GM18519 (cell line): ENCODE measurements around the gene MYO7B.

ENCODE experiments used
- ATAC-seq: cut with Tn5 transposase; IDR thresholded peaks from one replicate; pipeline ENCODE4 v1.9.1; 2021; ENCODE audit warnings: mild to moderate bottlenecking, moderate library complexity; ENCODE audit not compliant: unreplicated experiment, low FRiP score

MYO7B gene

DNA sequence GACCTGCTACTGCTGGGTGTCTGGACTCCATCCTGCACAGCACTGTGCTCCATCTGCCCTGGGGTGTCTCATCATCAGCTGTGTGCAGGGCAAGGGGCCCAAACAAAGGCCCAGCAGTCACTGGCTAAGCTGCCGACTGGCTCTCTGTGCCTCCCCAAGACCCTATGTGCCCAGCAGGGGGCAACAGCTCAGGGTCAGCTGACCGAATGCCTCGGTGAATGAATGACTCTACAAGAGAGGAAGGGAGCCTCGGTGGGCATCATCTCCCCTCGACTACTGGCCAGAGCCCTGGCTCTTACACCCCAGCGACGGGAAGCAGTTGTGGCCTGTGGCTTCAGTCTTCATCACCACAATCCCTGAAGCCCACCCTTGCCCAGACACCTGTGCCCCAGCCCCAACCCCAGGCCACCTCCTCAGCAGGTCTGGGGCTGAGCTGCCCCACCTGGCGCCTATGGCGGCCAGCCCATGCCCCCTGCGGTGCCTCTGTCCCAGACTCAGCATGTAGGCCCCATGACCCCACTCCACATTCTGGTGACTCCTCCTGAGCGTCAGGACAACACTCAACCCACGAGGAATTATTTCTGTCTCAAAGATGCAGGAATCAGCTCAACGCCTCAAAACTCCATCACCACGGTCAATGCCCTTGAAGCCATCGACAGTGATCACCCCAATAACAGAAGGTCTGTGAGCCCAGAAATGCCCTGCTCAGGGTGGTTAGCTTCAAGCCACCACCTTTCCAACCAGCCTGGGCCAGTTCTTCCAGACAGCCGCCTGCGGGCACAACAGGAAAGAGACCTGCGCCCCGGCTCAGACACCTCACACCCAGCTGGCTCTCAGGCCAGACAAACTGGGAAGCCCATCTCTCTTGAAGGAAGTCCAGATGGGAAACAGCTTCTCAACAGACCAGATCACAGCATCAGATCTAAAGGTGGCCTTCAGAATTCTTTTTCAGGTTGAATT is 108.9 kb downstream of the MYO7B start:
- no peak for ATAC-seq

DNA sequence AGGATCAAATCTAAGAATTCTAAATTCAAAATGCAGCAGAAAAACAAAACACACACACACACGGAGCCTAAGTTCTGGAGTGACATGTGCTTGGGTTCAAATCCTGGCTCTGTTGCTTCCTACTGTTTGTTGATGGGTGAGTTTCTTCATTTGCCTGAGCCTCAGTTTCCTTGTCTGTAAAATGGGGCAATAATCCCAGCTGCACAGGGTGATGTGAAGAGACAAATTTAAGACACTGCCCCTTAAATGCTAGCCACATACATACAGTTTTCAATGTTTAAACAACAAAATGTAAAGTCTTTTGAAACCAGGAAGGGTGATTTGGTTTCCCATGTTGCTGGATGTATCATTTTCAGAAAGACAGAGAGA is 109.5 kb downstream of the MYO7B start:
- no peak for ATAC-seq

DNA sequence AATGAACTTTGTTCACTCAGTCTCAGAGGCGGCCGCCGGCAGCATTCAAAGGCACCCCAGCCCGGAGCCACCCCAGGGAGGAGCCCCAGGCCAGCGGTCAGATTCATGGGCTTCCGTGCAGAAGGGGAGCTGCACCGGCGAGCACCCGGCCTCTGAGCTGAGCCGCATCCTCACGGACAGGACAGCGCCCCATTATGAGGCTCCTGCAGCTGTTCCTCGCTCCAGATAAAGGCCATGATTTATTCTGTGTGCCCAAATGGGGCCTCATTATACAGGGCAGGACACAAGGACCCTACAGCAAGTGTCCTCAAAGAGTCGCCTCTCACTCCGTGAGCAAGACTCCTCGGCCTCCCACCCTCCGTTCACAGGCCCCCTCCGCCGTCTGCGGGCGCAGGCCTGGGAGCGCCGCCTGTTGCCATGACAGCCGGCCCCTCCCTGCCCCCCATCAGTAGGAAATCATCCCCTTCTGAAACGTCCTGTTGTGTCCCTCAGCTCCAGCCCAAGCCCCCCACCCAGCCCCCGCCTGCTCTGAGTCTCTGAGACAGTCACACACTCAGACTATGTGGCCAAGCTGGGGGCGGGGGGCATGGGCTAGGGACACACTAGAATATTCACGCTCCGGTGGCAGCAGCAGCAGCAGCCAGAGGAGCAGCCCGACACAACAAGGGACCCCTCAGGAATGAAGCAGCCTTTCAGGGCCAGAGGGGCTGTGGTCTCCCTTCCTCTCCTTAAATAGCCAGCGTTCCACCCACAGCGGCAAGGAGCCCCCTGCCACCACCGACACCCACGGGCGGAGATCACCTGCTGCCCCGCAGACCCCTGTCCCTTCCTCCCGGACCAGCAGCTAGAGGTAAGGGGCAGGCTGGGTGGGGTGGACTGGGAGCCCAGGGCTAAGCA is 110.2 kb downstream of the MYO7B start, which contains the start of gene GPR17:
Gene GPR17 (plus strand): TSS at position 759 of the 897 bp plus-strand sequence. CDS start 4,583 bp downstream, outside the sequence.
- ATAC-seq = no peak

DNA sequence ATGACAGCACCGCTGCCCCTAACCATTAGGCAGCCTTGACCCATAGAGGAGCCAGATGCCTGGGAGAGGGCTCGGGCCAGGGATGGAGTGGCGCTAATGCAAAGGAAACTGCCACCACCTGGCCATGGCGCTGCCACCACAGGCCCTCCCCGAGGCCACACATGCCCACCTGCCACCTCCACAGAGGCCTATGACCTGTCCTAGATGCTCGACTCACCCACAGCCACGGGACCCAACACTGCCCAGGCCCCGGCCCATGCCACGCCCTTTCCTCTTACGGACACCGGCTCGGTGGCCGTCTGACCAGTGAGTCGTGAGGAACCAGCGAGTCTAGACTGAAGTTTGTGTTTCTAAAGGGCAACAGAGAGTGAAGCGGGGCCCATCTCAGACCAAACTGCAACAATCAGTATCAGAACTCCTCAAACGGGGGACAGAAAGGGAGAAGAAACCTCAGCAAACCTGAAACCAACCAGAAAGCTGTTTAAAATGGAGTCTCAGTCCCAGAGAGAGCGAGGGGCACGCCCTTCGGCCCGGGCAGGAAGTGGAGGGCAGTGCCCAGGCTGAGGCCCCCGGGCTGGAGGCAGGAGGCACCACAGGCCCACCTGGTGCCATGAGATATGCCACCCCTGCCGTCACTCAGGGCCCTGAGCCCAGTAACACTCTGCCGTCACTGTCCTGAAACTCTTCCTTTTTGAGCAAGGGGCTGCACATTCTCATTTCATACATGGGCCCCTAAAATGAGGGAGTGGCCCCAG is 111.2 kb downstream of the MYO7B start:
- no peak for ATAC-seq

DNA sequence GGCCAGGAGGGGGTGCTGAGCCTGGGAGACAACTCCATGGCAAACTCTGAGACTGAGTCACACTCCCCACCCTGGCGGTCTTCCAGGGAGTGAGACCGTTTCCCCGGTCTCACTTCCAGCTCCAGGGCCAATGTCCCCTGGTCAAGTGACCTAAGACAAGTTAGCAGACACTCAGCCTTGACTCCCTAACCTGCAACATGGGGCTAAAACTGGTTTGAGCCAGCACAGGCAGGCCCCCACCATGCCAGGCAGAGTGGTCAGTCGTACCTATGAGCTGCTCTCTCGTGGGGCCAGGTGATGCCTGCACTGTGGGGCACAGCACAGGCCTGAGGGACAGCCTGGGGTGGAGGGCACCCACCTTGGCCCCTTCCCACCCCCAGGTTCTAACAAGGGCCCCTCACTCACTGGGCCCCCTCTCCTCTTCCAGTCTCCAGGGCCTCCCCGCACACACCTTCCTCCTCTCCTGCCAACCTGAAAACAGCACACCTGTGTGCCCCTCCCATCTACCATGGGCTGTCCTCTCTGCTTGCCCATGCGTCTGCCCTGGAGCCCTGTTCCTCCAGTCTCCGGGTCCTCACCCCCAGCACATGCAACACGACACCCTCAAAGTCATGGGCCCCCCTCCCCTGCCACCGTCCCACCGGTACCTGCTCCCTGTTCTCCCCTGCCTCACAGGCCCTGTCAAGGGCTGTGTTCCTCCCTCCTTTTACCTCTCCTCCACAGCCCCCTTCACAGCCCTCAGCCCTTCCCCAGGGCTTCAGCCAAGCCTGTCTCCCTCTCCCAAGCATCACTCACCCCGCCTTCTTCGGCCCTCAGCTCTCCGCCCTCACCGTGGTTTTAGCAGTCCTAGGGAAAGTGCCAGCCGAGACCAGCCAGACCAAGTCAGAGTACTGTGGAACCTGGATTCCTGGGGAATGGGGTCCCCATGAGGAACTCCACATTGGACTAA is 112.0 kb downstream of the MYO7B start:
- ATAC-seq = no peak

DNA sequence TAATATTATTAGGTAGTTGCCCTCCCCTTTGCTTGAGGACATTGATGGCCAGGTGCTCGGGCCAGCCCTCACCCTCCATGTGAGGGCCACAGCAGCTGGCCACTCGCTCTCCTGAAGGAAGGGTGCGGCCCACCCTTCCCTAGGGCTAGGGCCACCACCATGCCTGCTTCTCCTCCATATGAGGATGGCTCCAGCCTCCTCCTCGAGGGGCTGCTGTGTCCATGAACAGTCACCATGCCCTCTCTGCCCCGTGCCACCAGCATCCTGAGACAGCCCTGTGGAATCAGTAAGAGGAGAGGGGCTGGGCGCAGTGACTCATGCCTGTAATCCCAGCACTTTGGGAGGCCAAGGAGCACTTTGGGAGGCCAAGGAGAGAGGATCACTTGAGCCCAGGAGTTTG is 112.8 kb downstream of the MYO7B start:
- ATAC-seq = no peak

DNA sequence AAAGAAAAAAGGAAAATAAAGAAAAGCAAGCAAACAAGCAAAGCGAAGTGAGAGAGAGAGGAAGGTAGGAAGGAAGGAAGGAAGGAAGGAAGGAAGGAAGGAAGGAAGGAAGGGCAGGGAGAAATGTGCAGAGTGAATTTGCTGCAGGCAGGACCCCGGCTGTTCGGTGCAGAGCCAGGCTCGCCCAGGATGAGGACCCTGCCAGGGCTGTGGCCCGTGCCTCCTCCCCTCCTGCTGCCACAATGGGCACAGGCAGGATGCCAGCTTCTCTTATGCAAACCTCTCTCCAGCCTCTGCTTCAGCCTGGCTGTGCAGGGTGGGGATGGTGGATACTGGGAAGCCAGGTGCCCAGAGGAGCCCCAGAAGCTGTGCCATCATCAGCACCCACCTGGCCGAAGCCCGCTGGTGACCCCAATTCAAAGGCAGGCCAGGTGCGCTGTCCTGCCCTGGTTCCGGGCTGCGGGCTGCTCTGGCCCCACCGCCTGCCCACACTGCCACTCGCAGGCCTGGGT is 113.7 kb downstream of the MYO7B start:
- no peak for ATAC-seq

DNA sequence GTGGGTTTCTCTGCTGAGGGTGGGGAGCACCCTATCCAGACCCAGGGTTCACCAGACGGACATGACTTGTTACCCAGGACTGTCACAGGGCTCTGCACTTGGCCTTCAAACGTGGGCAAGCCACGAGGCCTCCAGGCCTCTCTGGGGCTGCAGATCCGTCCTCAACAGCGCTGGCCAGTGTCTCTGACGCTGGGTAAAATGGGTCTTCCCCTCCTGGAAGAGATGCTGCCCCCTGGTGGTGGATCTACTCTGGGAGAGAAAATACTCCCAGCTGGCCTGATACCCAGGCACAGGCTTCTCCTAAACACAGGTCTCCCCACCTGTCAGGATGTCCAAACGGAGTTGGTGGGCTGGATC is 114.2 kb downstream of the MYO7B start:
- no peak for ATAC-seq

DNA sequence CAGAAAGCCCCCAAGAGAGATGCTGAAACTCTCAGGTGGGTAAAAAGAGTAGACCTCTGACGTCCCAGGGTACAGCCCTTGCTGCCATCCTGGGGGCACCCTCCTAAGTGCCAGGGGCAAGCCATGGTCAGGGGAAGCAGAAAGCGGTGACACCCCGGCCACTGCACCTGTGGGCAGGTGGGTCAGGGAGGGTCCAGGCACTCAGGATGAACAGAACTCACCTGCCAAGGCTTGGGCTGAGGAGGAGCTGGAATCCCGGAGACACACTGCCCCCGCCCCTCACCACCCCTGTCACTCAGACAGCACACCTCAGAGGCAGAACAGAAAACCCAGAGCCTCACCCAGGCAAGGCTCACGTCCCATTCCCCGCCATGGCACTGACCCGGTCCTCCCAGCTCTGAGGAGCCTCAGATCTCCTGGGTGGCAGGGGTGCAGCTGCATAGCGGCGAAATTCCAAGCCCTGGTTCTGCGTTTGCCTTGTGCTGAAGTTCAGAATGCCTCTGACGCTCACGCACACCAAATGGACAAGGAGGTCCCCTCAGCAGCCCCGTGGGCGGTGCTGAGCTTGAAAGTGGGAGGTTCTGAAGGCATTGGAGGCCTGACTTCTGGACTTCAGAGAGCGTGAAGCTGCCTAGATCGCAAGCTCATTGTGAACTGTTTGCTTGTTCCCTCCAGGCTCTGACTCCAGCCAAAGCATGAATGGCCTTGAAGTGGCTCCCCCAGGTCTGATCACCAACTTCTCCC is 114.7 kb downstream of the MYO7B start:
- ATAC-seq = no peak

DNA sequence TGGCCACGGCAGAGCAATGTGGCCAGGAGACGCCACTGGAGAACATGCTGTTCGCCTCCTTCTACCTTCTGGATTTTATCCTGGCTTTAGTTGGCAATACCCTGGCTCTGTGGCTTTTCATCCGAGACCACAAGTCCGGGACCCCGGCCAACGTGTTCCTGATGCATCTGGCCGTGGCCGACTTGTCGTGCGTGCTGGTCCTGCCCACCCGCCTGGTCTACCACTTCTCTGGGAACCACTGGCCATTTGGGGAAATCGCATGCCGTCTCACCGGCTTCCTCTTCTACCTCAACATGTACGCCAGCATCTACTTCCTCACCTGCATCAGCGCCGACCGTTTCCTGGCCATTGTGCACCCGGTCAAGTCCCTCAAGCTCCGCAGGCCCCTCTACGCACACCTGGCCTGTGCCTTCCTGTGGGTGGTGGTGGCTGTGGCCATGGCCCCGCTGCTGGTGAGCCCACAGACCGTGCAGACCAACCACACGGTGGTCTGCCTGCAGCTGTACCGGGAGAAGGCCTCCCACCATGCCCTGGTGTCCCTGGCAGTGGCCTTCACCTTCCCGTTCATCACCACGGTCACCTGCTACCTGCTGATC is 115.4 kb downstream of the MYO7B start:
- ATAC-seq = no peak

DNA sequence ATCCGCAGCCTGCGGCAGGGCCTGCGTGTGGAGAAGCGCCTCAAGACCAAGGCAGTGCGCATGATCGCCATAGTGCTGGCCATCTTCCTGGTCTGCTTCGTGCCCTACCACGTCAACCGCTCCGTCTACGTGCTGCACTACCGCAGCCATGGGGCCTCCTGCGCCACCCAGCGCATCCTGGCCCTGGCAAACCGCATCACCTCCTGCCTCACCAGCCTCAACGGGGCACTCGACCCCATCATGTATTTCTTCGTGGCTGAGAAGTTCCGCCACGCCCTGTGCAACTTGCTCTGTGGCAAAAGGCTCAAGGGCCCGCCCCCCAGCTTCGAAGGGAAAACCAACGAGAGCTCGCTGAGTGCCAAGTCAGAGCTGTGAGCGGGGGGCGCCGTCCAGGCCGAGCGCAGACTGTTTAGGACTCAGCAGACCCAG is 115.9 kb downstream of the MYO7B start:
- no peak for ATAC-seq

DNA sequence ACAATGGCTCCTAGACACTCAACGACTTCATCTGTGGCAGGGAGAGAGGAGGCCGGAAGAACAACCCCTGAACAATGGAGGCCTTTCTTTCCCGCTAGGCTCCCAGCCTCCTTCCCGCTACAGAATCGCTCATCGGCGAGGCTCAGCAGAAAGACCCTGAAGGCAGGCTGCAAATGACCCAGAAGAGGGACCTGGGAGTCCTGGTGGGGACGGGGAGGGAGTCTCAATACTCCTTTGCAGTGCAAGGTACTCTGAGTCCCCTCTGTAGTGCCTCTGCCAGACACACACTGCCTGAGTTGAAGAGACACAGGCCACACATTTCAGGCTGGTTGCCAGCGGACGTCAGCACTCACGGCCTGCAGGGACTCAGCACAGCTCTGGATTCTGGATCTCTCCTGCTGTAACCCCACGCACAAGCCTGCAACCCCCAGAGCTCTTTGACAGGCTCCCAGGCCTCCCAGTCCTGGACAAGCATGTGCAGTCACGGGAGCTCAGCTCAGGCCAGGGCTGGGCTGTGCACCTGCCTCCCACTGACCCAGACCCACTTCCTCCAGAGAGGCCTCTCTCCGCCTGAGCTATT is 116.6 kb downstream of the MYO7B start:
- ATAC-seq = no peak

DNA sequence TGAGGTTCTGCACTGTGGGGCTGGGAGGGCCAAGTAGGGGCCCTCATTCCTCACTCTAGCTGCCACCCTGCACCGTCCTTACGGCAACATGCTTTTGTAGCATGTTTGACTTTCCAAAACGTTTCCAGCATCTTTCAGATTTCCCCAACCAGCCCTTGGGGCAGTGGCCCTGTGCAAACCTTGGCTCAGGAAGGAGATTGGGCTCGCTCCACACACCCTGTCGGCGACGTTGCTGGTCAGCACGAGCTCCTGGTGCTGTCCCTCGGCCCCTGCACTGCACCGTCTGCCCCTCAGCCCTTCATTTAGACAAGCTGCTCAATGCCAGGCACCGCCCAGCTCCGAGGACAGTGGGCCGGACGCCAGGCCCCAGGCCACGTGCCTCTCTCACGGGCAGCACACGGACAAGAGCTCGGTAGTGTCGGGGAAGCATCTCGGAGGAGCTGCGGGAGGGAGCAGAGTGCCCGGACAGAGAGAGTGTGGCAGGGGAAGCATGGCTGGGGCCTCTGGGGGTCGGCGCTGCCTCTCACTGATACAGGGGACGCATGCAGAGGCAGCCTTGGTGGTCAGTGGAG is 117.4 kb downstream of the MYO7B start:
- no peak for ATAC-seq

DNA sequence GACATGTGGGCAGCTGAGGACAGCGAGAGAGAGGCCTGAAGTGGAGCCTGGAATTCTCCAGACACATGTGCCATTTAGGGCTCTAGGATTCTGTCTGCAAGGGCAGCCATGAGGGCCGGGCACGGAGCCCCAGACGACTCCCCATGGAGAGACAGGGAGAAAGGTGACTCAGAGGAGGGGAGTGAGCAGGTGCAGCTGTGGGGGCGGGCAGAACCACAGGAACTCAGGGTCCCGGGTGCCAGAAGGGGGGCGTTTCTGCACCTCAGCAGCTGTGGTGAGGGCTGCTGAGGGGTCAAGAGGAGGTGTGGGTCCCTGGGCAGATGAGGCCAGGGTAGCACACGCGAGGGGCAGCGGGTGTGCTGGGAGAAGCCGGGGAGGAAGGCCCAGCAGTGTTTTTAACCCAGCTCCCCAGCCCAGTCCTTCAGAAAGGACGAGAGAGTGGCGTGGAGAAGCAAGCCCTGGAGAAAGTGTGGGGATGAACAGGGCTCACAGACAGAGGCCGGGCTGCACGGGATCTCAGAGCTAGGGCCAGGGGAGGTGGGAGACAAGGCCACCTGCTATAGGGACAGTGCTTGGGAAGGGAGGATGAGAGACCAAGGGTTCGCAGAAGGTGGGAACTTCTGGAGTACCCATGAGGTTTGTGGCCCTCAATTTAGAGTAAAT is 118.1 kb downstream of the MYO7B start:
- ATAC-seq = no peak

DNA sequence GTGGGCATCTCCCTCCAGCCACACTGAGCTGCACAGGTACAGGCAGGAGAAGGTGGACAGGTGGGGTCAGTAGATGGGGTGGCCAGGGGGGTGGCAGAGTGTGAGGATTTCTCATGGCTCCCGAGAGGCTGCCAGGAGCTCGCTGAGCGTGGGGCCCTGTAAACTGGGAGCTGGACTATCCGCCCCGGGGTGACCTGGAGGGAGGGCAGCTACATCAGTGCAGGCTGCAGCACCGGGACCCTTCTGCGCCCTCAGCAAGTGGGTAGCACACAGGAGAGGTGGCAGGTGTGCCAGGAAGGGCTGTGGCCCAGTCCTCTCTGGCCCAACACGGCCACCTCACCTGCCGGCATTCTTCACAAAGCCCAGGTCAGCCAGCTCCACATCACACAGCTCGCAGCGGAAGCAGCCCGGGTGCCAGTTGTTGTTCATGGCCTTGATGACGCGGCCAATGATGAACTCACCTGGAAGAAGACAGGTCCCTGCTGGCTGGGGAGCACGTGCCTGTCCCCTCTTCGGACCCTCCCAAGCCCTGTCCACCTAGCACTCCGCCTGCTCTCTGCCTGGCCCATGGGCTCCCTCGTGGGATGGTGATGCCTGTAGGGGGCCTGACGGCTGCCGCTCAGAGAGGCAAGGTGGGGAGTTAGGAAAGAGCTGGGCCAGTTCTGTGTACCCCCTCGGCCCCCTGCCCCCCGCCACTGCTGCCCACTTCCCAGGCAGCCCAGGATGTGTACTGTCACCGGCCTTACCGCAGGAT is 118.8 kb downstream of the MYO7B start:
- no peak for ATAC-seq

DNA sequence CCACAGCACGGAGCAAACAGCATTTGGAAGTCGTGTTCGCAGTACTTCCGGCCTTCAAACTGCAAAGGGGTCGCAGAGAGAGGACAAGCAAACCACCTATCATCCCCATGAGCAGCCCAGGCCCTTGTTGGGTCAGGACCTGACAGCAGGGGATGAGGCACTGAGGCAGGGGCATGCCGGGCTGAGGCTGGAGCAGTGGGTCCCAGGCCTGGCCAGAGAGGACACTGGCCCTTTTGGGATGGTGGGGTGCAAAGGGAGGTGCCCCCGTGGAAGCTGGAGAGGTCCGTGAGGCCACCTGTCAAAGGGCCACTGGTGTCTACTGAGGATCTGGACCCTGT is 119.3 kb downstream of the MYO7B start:
- ATAC-seq = no peak
